Glomerular visceral epithelial cell (primary cell): ENCODE results near the gene PHF21B.
"Not testable (repeated sequence)": the region's sequence is repeated elsewhere in the genome, so short reads cannot be mapped to it uniquely, and the experiment has no call there.

Source experiments
- DNase-seq: peaks from one replicate; pipeline ENCODE4 v3.0.0-alpha.2; 2016; ENCODE audit errors: extremely low spot score

The PHF21B gene

DNA sequence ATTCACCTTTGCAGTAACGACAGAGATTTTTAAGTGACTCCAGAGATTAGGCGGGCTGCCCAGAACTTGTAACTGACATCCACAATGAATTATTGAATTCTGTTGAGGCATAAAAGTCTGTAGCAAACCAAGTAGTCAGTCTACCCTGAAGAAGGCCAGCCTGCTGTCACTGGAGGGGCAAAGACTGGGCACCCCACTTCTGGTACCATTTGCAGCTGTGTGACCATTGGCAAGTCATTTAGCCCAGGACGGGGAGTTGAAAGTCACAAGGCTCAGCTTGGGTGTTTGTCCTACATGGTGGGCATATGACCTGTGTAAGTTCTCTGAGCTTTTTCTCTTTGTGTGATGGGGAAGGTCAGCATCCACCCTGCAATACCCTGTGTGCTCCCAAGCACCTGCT, 138.0 kb downstream of the PHF21B start:
- DNase-seq: no peak

DNA sequence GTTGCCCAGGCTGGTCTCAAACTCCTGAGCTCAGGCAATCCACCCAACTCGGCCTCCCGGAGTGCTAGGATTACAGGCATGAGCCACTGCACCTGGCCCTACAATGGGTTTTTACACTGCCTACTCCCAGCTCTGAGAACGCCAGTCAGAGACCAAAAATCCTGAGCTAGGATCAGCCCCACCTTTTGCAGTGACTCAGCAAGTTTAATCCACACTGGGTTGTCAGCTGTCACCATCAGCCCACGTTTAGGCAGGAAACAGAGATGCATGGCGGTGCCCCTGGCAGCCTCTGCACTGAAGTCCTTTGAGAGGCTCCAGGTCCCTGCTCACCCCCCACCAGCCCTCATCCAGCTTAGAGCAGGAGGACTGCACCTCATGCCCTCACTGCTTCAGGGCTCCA, 139.8 kb downstream of the PHF21B start:
- no peak for DNase-seq

DNA sequence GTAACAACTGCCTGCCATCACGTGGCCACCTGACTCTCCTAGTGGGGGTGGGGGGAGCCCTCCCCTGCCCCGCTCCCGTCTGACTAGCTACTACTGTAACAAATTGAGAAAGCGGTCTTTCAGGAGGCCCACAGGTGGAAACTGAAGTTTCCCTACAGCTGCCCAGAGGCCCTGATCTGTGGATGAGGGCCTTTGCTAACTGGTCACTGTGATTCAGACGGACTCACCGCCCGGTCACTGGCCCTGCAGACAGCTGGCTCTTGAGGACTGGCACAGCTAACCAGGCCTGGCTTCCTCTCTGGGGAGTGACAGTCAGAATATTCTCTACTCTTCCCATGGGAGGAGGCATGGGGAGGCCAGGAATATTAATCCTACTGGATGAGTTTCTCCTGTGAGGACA, 140.6 kb downstream of the PHF21B start:
- no peak for DNase-seq

- DNase-seq: no peak
Measured at GRCh38 chr22:44865193-44866057, 144.4 kb downstream of the PHF21B start.

DNA sequence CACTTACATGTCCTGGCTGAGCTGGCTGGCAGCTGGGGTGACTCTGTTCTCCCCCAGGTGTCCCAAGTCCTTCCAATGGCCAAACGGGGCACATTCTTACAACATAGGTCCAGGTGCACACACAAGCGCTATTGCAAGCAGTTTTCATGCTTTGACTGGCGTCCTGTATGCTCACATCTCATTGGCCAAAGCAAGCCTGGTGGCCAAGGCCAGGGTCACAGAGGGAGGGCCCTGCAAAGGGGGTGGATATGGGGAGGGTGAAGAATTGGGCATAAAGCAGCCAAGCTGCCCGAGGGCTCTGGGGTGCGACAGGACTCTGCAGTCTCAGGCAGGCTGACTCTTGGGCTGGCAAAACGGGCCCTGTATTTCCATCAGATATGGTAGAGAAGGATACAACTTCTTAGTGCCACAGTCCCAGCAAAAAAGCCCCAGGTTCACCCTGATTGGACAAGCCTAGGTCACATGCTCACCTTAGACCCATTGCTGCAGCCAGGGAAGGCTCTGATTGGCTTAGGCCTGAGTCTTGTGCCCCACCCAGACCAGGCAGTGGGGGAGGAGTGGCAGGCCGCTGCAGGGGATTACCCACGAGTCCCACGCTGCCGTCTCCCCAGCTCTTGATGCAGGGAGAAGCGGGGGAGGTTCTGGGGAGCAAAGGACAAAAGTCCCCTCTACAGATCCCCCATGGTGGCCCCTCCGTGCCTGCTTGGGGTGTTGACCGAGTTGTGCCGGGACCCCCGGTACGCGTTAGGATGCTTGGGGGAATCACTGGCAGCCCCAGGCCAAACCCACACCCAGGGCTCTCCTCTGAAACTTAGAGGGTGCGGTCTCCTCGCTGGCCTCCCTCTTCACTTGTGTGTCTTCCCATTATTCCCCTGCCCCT, 146.6 kb downstream of the PHF21B start:
- DNase-seq: no peak

DNA sequence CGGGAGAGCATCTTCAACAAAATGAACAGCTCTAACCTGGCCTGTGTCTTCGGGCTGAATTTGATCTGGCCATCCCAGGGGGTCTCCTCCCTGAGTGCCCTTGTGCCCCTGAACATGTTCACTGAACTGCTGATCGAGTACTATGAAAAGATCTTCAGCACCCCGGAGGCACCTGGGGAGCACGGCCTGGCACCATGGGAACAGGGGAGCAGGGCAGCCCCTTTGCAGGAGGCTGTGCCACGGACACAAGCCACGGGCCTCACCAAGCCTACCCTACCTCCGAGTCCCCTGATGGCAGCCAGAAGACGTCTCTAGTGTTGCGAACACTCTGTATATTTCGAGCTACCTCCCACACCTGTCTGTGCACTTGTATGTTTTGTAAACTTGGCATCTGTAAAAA, 147.5 kb downstream of the PHF21B start:
- no peak for DNase-seq

DNA sequence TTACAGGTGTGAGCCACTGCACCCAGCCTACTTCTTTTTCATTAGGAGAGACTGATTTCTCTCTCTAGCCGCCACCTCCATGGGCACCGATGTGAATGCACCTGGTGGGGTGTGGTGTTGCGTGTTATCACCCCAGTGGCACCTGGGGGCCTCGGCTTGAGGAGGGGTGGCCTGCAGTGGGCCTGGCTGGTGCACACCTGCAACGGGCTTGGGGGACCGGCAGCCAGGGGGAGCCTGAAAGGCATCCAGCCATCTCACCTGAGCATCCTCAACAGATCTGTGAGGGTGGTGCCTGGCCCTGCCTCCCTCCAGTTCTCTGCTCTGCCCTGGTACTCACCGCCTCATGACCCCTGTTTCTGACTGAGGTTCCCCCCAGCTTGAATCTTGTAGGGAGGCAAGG, 148.6 kb downstream of the PHF21B start:
- no peak for DNase-seq

DNA sequence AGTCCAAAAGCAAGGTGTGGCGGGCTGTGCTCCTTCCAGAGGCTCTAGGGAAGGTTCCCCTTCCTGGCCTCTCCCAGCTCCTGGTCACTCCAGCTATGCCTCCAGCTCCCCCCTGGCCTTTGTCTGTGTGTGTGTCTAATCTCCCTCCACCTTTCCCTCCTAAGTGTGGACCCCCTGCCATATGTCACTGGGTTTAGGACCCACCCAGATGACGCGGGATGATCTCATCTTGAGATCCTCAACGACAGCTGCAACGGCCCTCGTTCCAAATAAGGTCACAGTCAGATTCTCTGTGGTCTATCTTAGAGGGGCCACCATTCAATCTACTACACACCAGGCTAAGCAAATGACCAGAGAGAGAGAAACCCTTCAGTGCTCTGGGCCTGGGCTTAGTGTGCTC, 149.5 kb downstream of the PHF21B start:
- no peak for DNase-seq

- no peak for DNase-seq
Measured at GRCh38 chr22:44859641-44860040, 150.2 kb downstream of the PHF21B start.

- DNase-seq: not testable (repeated sequence)
Measured at GRCh38 chr22:44858819-44859218, 151.0 kb downstream of the PHF21B start.

- DNase-seq: no peak
Measured at GRCh38 chr22:44855855-44856254, 153.9 kb downstream of the PHF21B start.

DNA sequence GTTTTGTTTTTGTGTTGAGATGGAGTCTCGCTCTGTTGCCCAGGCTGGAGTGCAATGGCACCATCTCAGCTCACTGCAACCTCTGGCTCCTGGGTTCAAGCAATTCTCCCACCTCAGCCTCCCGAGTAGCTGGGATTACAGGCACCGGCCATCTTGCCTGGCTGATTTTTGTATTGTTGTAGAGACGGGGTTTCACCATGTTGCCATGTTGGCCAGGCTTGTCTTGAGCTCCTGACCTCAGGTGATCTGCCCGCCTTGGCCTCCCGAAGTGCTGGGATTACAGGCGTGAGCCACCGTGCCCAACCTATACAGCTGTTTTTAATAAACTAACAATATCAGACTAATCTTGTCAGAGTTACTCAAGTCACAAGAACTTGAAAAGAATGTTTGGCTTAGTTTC, 155.2 kb downstream of the PHF21B start:
- not testable (repeated sequence) for DNase-seq

DNA sequence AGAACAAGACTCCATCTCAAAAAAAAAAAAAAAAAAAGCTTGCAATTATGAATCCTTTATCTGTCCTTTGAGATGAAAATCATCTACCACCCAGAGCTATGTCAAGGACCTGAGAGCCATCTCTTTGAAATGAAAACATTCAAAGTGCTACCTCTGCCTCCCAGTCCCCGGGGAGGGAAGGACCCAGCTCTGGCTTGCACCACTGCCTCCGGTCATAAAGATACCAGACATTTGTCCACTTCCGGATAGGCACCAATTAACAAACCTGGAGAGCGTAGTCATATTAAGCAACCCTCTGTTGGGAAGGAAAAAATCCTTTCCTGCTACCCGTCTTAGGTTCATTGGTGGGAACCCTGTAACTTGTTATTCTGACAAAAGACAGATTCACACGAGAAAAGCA, 158.9 kb downstream of the PHF21B start:
- DNase-seq: no peak

GRCh38 chr22:44848791-44849420, 160.9 kb downstream of the PHF21B start:
- DNase-seq: no peak

DNA sequence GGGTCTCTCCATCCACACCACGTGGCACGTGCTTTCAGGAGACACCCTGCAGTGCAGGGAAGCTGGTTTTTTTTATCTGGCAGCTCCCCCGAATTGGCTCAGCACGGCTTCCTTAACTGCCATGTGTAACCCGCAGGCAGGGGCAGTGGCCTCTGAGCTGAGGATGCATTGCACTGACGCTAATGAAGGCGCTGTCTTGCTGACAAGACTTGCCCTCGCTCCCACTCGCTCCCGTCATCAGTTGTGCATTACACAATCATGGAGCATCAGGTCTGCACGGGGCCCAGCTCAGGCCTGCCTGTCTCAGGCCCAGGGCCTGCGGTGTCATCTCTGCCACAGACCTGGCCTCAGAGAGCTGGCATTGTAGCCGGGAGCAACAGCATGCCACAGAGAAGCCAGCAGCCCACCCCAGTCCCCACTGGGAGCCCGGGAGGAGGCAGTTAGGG, 161.5 kb downstream of the PHF21B start:
- DNase-seq: no peak

DNA sequence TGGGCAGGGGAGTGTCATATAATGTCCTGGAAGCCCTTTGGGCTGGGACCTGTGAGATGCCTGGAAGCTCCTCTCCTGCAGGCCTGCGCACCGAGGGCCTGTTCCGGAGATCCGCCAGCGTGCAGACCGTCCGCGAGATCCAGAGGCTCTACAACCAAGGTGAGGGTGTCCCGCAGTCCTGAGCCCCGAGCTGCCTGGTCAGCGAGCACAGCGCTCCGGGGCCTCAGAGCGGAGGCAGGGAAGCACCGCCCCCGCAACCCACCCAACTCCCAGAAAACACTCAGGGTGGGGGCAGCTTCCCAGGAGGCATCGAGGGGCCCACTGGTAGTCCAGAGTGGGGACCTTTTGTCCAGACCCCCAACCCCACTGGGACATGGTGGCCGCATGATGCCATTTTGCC, 161.9 kb downstream of the PHF21B start:
- no peak for DNase-seq

- DNase-seq: no peak
Measured at GRCh38 chr22:44847380-44847779, 162.4 kb downstream of the PHF21B start.

DNA sequence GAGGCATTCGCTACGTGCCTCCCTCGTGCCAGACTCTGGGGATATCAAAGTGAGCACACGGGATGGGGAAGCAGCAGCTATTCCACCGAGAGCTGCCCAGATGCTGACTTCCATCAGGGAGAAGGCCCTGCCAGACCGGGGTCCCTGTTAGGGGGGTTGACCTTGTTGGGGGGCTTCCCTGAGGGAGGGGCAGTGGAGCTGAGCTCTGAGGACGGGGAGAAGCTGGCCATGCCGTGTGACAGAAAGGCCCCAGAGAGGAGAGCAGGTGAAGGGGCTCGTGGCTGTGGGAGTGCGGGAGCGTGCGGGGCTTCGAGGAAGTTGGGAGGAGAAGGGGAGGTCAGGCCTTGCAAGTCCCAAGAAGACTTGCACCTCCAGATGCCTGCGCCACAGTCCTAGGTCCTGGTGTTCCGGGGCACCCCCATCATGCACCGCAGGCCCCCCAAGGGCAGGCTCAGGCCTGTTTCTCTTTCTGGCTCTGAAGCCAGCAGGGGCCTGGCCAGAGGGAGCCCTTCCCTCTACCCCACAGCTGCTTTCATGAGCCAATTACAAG, 163.0 kb downstream of the PHF21B start:
- DNase-seq: no peak

GRCh38 chr22:44845796-44846720, 163.7 kb downstream of the PHF21B start:
- DNase-seq: no peak

DNA sequence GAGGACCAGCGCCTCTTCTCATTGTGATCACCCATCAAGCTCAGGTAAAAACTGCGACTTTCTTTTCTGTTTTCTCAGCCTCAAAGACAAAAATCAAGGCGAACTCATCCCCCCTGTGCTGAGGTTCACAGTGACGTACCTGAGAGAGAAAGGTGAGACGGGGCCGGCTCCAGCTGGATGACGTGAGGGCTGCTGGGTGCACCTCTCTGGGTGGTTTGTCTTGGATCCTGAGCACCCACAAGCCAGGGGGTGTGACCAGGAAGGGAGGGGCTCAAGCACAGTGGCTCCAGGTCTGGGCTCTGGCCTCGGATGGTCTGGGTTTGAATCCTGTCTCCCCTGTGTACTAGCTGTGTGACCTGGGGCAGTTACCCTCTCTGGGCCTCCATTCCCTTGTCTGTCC, 164.6 kb downstream of the PHF21B start:
- DNase-seq: no peak

DNA sequence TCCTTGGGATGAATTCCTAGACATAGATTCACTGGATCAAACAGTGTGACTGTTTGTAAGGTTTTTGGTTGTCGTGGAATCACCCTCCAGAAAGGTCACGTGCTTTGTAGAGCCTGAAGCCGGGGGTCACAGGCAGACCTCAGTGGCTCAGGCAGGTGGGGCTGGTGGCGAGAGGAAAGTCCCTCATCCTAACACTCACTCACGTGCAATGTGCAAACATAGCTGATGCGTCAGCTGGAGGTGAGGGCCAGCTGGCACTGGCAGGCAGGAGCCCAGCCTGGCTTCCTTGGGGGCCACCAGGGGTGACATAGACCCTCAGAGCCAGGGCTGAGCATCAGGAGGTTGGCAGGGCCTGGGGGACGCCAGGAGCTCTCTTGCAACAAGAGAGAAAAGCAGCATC, 167.4 kb downstream of the PHF21B start:
- DNase-seq: no peak
